HG02623 (cell line): Measurements from ENCODE around the gene ADAM19.
A peak's percentile ranks its signal among the peaks of the same experiment; 100 is the strongest.
"Not testable (repeated sequence)": the region's sequence is repeated elsewhere in the genome, so short reads cannot be mapped to it uniquely, and the experiment has no call there.

Experiments used
- ATAC-seq: cut with Tn5 transposase; IDR thresholded peaks from one replicate; pipeline ENCODE4 v1.9.1; 2021; ENCODE audit warnings: moderate library complexity; ENCODE audit not compliant: unreplicated experiment

The ADAM19 gene

GRCh38 chr5:157491471-157491995, 84.0 kb downstream of the ADAM19 start:
- ATAC-seq = no peak

- peak; percentile 54 for ATAC-seq
Observed at GRCh38 chr5:157487358-157487757, 88.2 kb downstream of the ADAM19 start.

- ATAC-seq = no peak
Observed at GRCh38 chr5:157486861-157487260, 88.7 kb downstream of the ADAM19 start.

GRCh38 chr5:157486221-157486681, 89.3 kb downstream of the ADAM19 start:
- no peak for ATAC-seq

- no peak for ATAC-seq
Observed at GRCh38 chr5:157485811-157486210, 89.8 kb downstream of the ADAM19 start.

- ATAC-seq = no peak
Observed at GRCh38 chr5:157485340-157485739, 90.2 kb downstream of the ADAM19 start.

- no peak for ATAC-seq
Observed at GRCh38 chr5:157484768-157485167, 90.8 kb downstream of the ADAM19 start.

GRCh38 chr5:157482702-157483101, 92.9 kb downstream of the ADAM19 start:
- ATAC-seq = not testable (repeated sequence)

- no peak for ATAC-seq
Observed at GRCh38 chr5:157481666-157482065, 93.9 kb downstream of the ADAM19 start.

GRCh38 chr5:157481265-157481664, 94.3 kb downstream of the ADAM19 start:
- ATAC-seq = no peak

- ATAC-seq = no peak
Observed at GRCh38 chr5:157479612-157480510, 95.7 kb downstream of the ADAM19 start.

- no peak for ATAC-seq
Observed at GRCh38 chr5:157479166-157479565, 96.4 kb downstream of the ADAM19 start.

- ATAC-seq = no peak
Observed at GRCh38 chr5:157478726-157479125, 96.8 kb downstream of the ADAM19 start.

- ATAC-seq = no peak
Observed at GRCh38 chr5:157477814-157478494, 97.6 kb downstream of the ADAM19 start.

- no peak for ATAC-seq
Observed at GRCh38 chr5:157476702-157477408, 98.7 kb downstream of the ADAM19 start.

GRCh38 chr5:157475432-157475831, 100.1 kb downstream of the ADAM19 start:
- no peak for ATAC-seq

GRCh38 chr5:157473383-157474320, 101.9 kb downstream of the ADAM19 start:
- no peak for ATAC-seq

- no peak for ATAC-seq
Observed at GRCh38 chr5:157471709-157472108, 103.9 kb downstream of the ADAM19 start.

GRCh38 chr5:157470631-157471030, 104.9 kb downstream of the ADAM19 start:
- no peak for ATAC-seq

- ATAC-seq = no peak
Observed at GRCh38 chr5:157469687-157470086, 105.9 kb downstream of the ADAM19 start.
